Ovary (tissue), 3 donors: Measurements from ENCODE around the gene HBA1.

Experiments used
- CTCF ChIP-seq, 3 donors: fragments of 450-650 bp in 2 of 3; fragments of 200-600 bp in 1 of 3; IDR thresholded peaks; one replicate each; pipeline versions ENCODE4 v1.5.1 to v1.8.0; 2016 to 2022; ENCODE audit warnings: antibody characterized with exemption in 3 of 3, mild to moderate bottlenecking in 1 of 3
- POLR2A ChIP-seq: fragments of 450-650 bp; IDR thresholded peaks from one replicate; pipeline ENCODE4 v1.6.1; 2017; ENCODE audit warnings: antibody characterized with exemption, mild to moderate bottlenecking, moderate library complexity
- donor health status: DM: no; HTN: no; CAD: no.

- no peak for TF ChIP-seq CTCF (IDR thresholded peaks at IDR 0.05)
- TF ChIP-seq POLR2A = no peak
Observed at GRCh38 chr16:194516-194915, 18.0 kb downstream of the HBA1 start.
